WTC11 (cell line): ENCODE measurements around the gene MCRS1.

ENCODE experiments used
- CREB1 ChIP-seq: sonication (generic); formaldehyde crosslinking; IDR thresholded peaks from 2 replicates; pipeline ENCODE4 v1.8.0; 2023; ENCODE audit warnings: mild to moderate bottlenecking, missing genetic modification reagents
- FOXP1 ChIP-seq: sonication (generic); formaldehyde crosslinking; IDR thresholded peaks from 2 replicates; pipeline ENCODE4 v1.8.0; 2022; ENCODE audit warnings: missing genetic modification reagents, mild to moderate bottlenecking, moderate library complexity, borderline replicate concordance
- NR2C2 ChIP-seq: sonication (generic); formaldehyde crosslinking; IDR thresholded peaks from 2 replicates; pipeline ENCODE4 v1.8.0; 2022; ENCODE audit warnings: mild to moderate bottlenecking, missing genetic modification reagents
- NR3C1 ChIP-seq: sonication (generic); formaldehyde crosslinking; conservative IDR thresholded peaks from 2 replicates; pipeline ENCODE4 v1.8.1; 2023; ENCODE audit warnings: low read depth, mild to moderate bottlenecking, missing genetic modification reagents
- TCF7 ChIP-seq: sonication (generic); formaldehyde crosslinking; IDR thresholded peaks from 2 replicates; pipeline ENCODE4 v1.8.0; 2022; ENCODE audit warnings: mild to moderate bottlenecking, low read depth, missing genetic modification reagents, moderate library complexity
- TEAD4 ChIP-seq: sonication (generic); formaldehyde crosslinking; IDR thresholded peaks from 2 replicates; pipeline ENCODE4 v1.8.0; 2022; ENCODE audit warnings: mild to moderate bottlenecking, missing genetic modification reagents
- TF ChIP-seq, protein P1 (sequence below): sonication (generic); formaldehyde crosslinking; IDR thresholded peaks from 2 replicates; pipeline ENCODE4 v1.8.0; 2023; ENCODE audit warnings: mild to moderate bottlenecking, missing genetic modification reagents
- TF ChIP-seq, protein P2 (sequence below): fragments of 200-600 bp; IDR thresholded peaks from 2 replicates; pipeline ENCODE4 v1.8.0; 2022; ENCODE audit warnings: antibody characterized with exemption
- TF ChIP-seq, protein P3 (sequence below): sonication (generic); formaldehyde crosslinking; IDR thresholded peaks from 2 replicates; pipeline ENCODE4 v1.8.1; 2022; ENCODE audit warnings: low read depth, missing genetic modification reagents, borderline replicate concordance
- TF ChIP-seq, protein P4 (sequence below): sonication (generic); formaldehyde crosslinking; IDR thresholded peaks from 2 replicates; pipeline ENCODE4 v1.8.0; 2022; ENCODE audit warnings: mild to moderate bottlenecking, missing genetic modification reagents
- TF ChIP-seq, protein P5 (sequence below): sonication (generic); formaldehyde crosslinking; IDR thresholded peaks from 2 replicates; pipeline ENCODE4 v1.8.0; 2022; ENCODE audit warnings: mild to moderate bottlenecking, missing genetic modification reagents

DNA sequence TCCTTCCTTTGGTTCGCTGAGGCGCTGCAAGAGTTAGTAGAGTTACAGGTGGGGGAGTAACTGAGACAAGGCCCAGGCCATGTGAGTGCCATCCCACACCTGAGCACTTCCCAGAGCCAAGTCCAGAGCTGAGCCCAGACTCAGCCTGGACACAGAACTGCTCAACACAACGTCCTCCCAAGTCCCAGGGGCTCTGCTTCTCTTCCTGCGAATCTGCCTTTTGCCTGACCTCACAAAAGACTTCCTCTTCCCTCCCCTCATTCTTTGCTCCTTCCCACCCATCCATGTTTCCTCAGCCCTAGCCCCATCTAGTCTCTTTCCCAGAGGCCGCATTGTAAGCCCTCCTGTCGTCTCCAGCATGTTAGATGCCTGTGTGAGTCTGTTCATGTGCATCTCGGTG, 16.6 kb upstream of the MCRS1 start:
- TF ChIP-seq, protein P1, sequence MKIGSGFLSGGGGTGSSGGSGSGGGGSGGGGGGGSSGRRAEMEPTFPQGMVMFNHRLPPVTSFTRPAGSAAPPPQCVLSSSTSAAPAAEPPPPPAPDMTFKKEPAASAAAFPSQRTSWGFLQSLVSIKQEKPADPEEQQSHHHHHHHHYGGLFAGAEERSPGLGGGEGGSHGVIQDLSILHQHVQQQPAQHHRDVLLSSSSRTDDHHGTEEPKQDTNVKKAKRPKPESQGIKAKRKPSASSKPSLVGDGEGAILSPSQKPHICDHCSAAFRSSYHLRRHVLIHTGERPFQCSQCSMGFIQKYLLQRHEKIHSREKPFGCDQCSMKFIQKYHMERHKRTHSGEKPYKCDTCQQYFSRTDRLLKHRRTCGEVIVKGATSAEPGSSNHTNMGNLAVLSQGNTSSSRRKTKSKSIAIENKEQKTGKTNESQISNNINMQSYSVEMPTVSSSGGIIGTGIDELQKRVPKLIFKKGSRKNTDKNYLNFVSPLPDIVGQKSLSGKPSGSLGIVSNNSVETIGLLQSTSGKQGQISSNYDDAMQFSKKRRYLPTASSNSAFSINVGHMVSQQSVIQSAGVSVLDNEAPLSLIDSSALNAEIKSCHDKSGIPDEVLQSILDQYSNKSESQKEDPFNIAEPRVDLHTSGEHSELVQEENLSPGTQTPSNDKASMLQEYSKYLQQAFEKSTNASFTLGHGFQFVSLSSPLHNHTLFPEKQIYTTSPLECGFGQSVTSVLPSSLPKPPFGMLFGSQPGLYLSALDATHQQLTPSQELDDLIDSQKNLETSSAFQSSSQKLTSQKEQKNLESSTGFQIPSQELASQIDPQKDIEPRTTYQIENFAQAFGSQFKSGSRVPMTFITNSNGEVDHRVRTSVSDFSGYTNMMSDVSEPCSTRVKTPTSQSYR, result no peak
- TF ChIP-seq, protein P2, sequence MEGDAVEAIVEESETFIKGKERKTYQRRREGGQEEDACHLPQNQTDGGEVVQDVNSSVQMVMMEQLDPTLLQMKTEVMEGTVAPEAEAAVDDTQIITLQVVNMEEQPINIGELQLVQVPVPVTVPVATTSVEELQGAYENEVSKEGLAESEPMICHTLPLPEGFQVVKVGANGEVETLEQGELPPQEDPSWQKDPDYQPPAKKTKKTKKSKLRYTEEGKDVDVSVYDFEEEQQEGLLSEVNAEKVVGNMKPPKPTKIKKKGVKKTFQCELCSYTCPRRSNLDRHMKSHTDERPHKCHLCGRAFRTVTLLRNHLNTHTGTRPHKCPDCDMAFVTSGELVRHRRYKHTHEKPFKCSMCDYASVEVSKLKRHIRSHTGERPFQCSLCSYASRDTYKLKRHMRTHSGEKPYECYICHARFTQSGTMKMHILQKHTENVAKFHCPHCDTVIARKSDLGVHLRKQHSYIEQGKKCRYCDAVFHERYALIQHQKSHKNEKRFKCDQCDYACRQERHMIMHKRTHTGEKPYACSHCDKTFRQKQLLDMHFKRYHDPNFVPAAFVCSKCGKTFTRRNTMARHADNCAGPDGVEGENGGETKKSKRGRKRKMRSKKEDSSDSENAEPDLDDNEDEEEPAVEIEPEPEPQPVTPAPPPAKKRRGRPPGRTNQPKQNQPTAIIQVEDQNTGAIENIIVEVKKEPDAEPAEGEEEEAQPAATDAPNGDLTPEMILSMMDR, result no peak
- TF ChIP-seq TEAD4 (CRISPR knock-in tag) (no peak), TCF7 (CRISPR knock-in tag) (no peak), NR2C2 (CRISPR knock-in tag) (no peak), CREB1 (CRISPR knock-in tag) (no peak), FOXP1 (CRISPR knock-in tag) (no peak), NR3C1 (no peak)
- TF ChIP-seq, protein P3, sequence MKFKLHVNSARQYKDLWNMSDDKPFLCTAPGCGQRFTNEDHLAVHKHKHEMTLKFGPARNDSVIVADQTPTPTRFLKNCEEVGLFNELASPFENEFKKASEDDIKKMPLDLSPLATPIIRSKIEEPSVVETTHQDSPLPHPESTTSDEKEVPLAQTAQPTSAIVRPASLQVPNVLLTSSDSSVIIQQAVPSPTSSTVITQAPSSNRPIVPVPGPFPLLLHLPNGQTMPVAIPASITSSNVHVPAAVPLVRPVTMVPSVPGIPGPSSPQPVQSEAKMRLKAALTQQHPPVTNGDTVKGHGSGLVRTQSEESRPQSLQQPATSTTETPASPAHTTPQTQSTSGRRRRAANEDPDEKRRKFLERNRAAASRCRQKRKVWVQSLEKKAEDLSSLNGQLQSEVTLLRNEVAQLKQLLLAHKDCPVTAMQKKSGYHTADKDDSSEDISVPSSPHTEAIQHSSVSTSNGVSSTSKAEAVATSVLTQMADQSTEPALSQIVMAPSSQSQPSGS (CRISPR knock-in tag), result no peak
- TF ChIP-seq, protein P4, sequence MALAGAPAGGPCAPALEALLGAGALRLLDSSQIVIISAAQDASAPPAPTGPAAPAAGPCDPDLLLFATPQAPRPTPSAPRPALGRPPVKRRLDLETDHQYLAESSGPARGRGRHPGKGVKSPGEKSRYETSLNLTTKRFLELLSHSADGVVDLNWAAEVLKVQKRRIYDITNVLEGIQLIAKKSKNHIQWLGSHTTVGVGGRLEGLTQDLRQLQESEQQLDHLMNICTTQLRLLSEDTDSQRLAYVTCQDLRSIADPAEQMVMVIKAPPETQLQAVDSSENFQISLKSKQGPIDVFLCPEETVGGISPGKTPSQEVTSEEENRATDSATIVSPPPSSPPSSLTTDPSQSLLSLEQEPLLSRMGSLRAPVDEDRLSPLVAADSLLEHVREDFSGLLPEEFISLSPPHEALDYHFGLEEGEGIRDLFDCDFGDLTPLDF (CRISPR knock-in tag), result no peak
- TF ChIP-seq, protein P5, sequence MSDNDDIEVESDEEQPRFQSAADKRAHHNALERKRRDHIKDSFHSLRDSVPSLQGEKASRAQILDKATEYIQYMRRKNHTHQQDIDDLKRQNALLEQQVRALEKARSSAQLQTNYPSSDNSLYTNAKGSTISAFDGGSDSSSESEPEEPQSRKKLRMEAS (CRISPR knock-in tag), result no peak
